Nephron progenitor cell (in vitro differentiated cells): ENCODE results near the gene CTNND2.

Experiments used
- DNase-seq: peaks from one replicate; pipeline ENCODE4 v3.0.0; 2021
- H3K27ac Mint-ChIP-seq: 2 replicates; pipeline ENCODE4 v1.8.0; 2021; ENCODE audit warnings: mild to moderate bottlenecking, moderate library complexity, mixed read lengths
- H3K27me3 Mint-ChIP-seq: 2 replicates; pipeline ENCODE4 v1.8.0; 2021; ENCODE audit warnings: mild to moderate bottlenecking, low read depth, mixed read lengths; ENCODE audit not compliant: poor library complexity
- H3K36me3 Mint-ChIP-seq: 2 replicates; pipeline ENCODE4 v1.8.0; 2021; ENCODE audit warnings: low read depth, mixed read lengths
- H3K4me1 Mint-ChIP-seq: 2 replicates; pipeline ENCODE4 v1.8.0; 2021; ENCODE audit warnings: mixed read lengths
- H3K4me3 Mint-ChIP-seq: 2 replicates; pipeline ENCODE4 v1.8.0; 2021; ENCODE audit warnings: mild to moderate bottlenecking, moderate library complexity, mixed read lengths
- H3K9me3 Mint-ChIP-seq: 2 replicates; pipeline ENCODE4 v1.8.0; 2021; ENCODE audit warnings: mild to moderate bottlenecking, moderate library complexity, mixed read lengths
- TF ChIP-seq, protein P1 (sequence below): fragments of 200-600 bp; sonication (generic); IDR thresholded peaks from 2 replicates; pipeline ENCODE4 v1.5.0; 2021; ENCODE audit warnings: antibody characterized with exemption

The CTNND2 gene

DNA sequence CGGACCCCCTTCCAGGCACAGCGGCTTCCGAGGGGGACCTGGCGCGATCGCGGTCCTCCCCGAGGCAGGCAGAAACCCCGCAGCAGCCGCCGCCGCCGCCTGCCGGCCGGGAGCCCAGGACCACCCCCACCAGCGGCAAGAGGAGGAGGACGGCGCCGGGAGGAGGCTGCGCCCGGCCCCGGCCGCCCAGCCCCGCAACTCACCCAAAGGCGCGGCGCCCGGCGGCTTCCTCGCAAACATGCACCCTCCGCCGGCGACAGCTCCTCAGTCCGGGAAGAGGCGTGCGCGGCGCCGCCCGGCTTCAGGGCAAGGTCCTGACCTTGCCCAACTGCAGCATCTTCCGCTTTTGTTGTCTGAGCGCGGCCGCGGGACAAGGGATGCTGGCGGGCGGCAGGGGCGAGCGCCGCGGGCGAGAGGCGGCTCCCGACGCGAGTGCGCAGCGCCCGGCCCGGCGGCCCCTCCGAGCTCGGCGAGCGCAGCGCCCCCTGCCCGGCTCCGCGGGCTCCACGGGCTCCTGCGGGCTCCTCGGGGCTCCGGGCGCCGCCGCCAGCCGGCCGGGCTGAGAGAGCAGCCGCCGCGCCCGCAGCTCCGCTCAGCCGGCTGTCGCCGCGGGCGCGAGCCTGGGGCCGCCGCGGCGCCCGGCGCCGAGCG is 507 bp downstream of the CTNND2 start:
- no peaks in the 10 kb centered on the region for H3K36me3 Mint-ChIP-seq
- H3K4me3 Mint-ChIP-seq: peak overlapping the region; percentile 78
- TF ChIP-seq, protein P1, sequence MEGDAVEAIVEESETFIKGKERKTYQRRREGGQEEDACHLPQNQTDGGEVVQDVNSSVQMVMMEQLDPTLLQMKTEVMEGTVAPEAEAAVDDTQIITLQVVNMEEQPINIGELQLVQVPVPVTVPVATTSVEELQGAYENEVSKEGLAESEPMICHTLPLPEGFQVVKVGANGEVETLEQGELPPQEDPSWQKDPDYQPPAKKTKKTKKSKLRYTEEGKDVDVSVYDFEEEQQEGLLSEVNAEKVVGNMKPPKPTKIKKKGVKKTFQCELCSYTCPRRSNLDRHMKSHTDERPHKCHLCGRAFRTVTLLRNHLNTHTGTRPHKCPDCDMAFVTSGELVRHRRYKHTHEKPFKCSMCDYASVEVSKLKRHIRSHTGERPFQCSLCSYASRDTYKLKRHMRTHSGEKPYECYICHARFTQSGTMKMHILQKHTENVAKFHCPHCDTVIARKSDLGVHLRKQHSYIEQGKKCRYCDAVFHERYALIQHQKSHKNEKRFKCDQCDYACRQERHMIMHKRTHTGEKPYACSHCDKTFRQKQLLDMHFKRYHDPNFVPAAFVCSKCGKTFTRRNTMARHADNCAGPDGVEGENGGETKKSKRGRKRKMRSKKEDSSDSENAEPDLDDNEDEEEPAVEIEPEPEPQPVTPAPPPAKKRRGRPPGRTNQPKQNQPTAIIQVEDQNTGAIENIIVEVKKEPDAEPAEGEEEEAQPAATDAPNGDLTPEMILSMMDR: no peak
- no peaks in the 10 kb centered on the region for H3K9me3 Mint-ChIP-seq
- H3K27me3 Mint-ChIP-seq: peaks cover 62% of the 10 kb centered on the region
- H3K27ac Mint-ChIP-seq: no peak overlapping the region
- peaks cover 18% of the 10 kb centered on the region for H3K4me1 Mint-ChIP-seq
- DNase-seq: peak; percentile 77

DNA sequence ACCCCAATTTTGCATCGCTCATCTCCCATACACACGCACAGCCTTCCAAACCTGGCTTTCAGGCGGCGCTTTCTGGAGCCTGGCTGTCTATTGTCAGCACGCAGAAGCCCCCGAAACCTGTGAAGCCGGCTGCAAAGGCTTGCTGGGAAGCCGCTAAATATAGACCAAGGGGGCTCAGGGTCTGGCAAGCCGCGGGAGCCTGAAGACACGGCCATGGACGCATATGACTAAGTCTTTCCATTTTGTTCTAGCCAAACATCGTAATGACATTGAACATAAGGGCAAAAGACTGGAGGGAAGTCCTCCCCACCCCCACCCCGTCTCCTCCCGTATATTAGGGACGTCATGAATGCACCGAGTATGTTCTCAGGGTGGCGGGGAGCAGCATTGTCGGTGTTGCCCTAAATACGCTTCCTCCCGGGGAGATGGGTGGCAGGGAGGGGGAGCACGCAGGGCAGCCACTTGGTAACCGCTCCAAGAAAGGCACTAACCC is 1.1 kb downstream of the CTNND2 start:
- Mint-ChIP-seq H3K27me3 (peaks cover 63% of the 10 kb centered on the region), H3K4me1 (peaks cover 18% of the 10 kb centered on the region), H3K36me3 (no peaks in the 10 kb centered on the region), H3K4me3 (peak overlapping the region; percentile 78), H3K9me3 (no peaks in the 10 kb centered on the region), H3K27ac (peak overlapping the region; percentile 44)
- DNase-seq: peak; percentile 36
- TF ChIP-seq, protein P1: no peak

DNA sequence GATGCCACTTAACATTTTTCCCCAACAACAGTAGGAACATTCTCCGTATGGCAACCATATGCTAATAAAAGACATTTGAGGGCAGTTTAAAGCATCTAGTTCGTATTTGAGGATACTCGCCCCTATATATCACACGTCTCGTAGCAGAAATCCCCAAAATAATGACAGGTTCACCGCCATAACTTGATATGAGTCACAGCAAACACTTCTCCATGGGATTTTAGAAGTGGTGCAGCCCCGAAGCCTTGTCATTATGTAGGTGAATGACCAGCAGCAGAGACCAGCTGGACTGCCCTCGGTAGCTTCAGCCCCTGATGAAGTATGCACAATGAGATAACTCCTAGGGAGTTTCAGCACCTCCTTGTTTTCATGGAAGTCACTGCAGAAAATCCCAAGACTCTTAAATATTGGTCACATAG is 2.0 kb downstream of the CTNND2 start:
- no peak for DNase-seq
- no peak overlapping the region for H3K27ac Mint-ChIP-seq
- H3K9me3 Mint-ChIP-seq: peaks cover 3% of the 10 kb centered on the region
- TF ChIP-seq, protein P1: no peak
- H3K4me3 Mint-ChIP-seq: peak overlapping the region; percentile 78
- peaks cover 60% of the 10 kb centered on the region for H3K27me3 Mint-ChIP-seq
- H3K4me1 Mint-ChIP-seq: peaks cover 18% of the 10 kb centered on the region
- no peaks in the 10 kb centered on the region for H3K36me3 Mint-ChIP-seq

DNA sequence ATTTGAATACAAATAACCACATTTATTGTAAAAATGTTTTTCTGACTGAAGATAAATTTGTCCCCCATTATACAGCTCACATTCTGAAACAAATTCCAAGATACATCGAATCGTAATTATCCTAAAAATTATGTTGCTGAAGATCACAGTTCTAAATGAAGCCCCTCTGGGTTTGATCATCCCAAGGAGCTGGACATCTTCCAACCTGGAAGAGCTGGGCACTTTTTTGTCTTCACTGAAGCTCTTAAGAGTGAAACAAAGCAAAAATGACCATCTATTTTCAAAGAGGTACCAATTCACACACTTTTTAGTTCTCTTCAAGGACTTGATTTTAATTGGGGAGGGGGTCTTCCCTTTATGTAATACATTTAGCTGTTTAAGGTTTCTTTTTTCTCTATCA is 5.5 kb downstream of the CTNND2 start:
- no peaks in the 10 kb centered on the region for H3K36me3 Mint-ChIP-seq
- H3K4me3 Mint-ChIP-seq: no peak overlapping the region
- no peak overlapping the region for H3K27ac Mint-ChIP-seq
- peaks cover 35% of the 10 kb centered on the region for H3K27me3 Mint-ChIP-seq
- H3K9me3 Mint-ChIP-seq: peaks cover 8% of the 10 kb centered on the region
- TF ChIP-seq, protein P1: no peak
- no peak for DNase-seq
- peaks cover 11% of the 10 kb centered on the region for H3K4me1 Mint-ChIP-seq

DNA sequence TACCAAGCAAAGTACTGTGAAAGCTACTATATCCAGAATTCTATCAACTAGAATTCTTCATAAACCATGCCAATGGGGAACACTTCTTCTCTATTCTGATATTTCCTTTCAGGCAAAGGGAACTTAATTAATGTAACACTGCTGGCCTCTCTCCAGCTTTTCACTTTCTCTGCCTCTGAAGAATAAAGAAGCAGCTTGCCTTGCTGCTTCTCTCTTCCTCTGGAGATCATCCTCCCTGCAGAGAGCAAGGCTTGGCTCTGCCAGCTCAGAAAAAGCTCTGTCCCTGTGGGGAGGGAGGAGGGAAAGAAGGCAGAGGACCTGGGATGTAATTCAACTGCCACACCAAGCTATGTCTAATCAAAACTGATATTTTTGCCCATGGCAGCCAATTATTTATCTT is 6.5 kb downstream of the CTNND2 start:
- TF ChIP-seq, protein P1: no peak
- DNase-seq: no peak
- Mint-ChIP-seq H3K36me3 (no peaks in the 10 kb centered on the region), H3K27me3 (peaks cover 29% of the 10 kb centered on the region), H3K4me1 (peaks cover 6% of the 10 kb centered on the region), H3K27ac (no peak overlapping the region), H3K9me3 (peaks cover 8% of the 10 kb centered on the region), H3K4me3 (no peak overlapping the region)

DNA sequence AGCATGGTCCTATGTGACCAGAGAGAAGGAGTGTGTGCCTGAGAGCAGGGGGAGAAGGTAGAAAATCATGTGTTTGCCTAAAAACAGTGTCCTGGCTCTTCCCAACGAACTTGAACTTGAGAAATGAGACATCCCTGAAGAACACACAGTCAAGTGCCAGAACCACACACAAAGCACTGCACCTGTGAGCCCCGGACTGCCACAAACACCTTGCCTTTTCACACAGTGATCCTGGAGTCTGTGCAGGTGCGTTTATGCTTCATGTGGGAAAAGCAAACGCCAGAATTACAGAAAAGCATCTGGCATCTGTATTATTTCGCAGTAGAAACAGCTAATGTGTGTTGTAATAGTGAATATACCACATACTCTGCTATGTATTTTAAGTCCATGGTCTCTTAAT is 9.3 kb downstream of the CTNND2 start:
- H3K27ac Mint-ChIP-seq: no peak overlapping the region

More for the DNA sequence above, 9.3 kb downstream of the CTNND2 start:
- TF ChIP-seq, protein P1: no peak
- peaks cover 6% of the 10 kb centered on the region for H3K27me3 Mint-ChIP-seq
- no peaks in the 10 kb centered on the region for H3K36me3 Mint-ChIP-seq
- H3K9me3 Mint-ChIP-seq: peaks cover 8% of the 10 kb centered on the region
- H3K4me1 Mint-ChIP-seq: no peaks in the 10 kb centered on the region
- no peak for DNase-seq
- no peak overlapping the region for H3K4me3 Mint-ChIP-seq
